GM21423 (cell line): ENCODE data around the gene DMRTC1.
"Not testable (repeated sequence)": the region's sequence is repeated elsewhere in the genome, so short reads cannot be mapped to it uniquely, and the experiment has no call there.

Experiments
- ATAC-seq: cut with Tn5 transposase; IDR thresholded peaks from one replicate; pipeline ENCODE4 v1.9.1; 2021; ENCODE audit warnings: mild to moderate bottlenecking, moderate library complexity; ENCODE audit not compliant: unreplicated experiment

The DMRTC1 gene

GRCh38 chrX:72943819-72944169, at the start of gene DMRTC1:
TSS of gene DMRTC1 (minus strand) at chrX:72943837. CDS start at chrX:72875694, 68,143 bp downstream.
- ATAC-seq = peak; percentile 86

GRCh38 chrX:72980894-72981469, 37.3 kb upstream of the DMRTC1 start:
- ATAC-seq = not testable (repeated sequence)

- not testable (repeated sequence) for ATAC-seq
Measured at GRCh38 chrX:72974885-72975284, 31.2 kb upstream of the DMRTC1 start.

- not testable (repeated sequence) for ATAC-seq
Measured at GRCh38 chrX:72971859-72972258, 28.2 kb upstream of the DMRTC1 start.

- not testable (repeated sequence) for ATAC-seq
Measured at GRCh38 chrX:72959971-72960370, 16.3 kb upstream of the DMRTC1 start.

GRCh38 chrX:72943035-72943818, 410 bp downstream of the DMRTC1 start:
- ATAC-seq = peak; percentile 67

- ATAC-seq = not testable (repeated sequence)
Measured at GRCh38 chrX:72942272-72942671, 1.4 kb downstream of the DMRTC1 start.

- ATAC-seq = not testable (repeated sequence)
Measured at GRCh38 chrX:72937906-72938305, 5.7 kb downstream of the DMRTC1 start, which contains the start of gene FAM236A. TSS of gene FAM236A (plus strand) at chrX:72938206. CDS start at chrX:72938263, 57 bp downstream.

GRCh38 chrX:72936882-72937455, 6.7 kb downstream of the DMRTC1 start:
- not testable (repeated sequence) for ATAC-seq

GRCh38 chrX:72936455-72936854, 7.2 kb downstream of the DMRTC1 start:
- ATAC-seq = not testable (repeated sequence)

GRCh38 chrX:72932283-72932682, 11.4 kb downstream of the DMRTC1 start:
- not testable (repeated sequence) for ATAC-seq

GRCh38 chrX:72916096-72916495, 27.5 kb downstream of the DMRTC1 start:
- ATAC-seq = not testable (repeated sequence)

GRCh38 chrX:72912315-72912714, 31.3 kb downstream of the DMRTC1 start, which contains the start of gene FAM236C:
TSS of gene FAM236C (plus strand) at chrX:72912615. CDS start at chrX:72912715, 100 bp downstream.
- not testable (repeated sequence) for ATAC-seq

- ATAC-seq = not testable (repeated sequence)
Measured at GRCh38 chrX:72889740-72890139, 53.9 kb downstream of the DMRTC1 start.

- not testable (repeated sequence) for ATAC-seq
Measured at GRCh38 chrX:72882898-72883297, 60.7 kb downstream of the DMRTC1 start.

GRCh38 chrX:72837532-72837931, 106.1 kb downstream of the DMRTC1 start:
- not testable (repeated sequence) for ATAC-seq

GRCh38 chrX:72830701-72831100, 112.9 kb downstream of the DMRTC1 start:
- not testable (repeated sequence) for ATAC-seq
